IMR-90 (cell line): ENCODE data around the gene RANBP3. TPM values are rescaled to one million over a fixed set of nuclear protein-coding genes. Genes with fewer than 3 reads are reported as not detected.

Experiments
- ATAC-seq: fragments of 200-7000 bp; cut with Tn5 transposase; 2 replicates; pipeline ENCODE4 v1.9.1; 2020; ENCODE audit warnings: low read depth, mild to moderate bottlenecking, moderate library complexity
- BruUV-seq: library from RNA; stranded (reverse); fragments of 400-500 nt; replicated peaks from 2 replicates; lab custom pipeline; 2021; lab: Mats Ljungman, UMichigan
- CTCF ChIA-PET: fragments of 300-600 bp; formaldehyde crosslinking; extraction: SDS; loops from one replicate; lab custom pipeline; 2021; ENCODE audit warnings: antibody characterized with exemption; lab: Yijun Ruan, JAX
- POLR2A ChIA-PET: fragments of 300-600 bp; sonication (Branson Sonifier 250); formaldehyde crosslinking; loops from one replicate; lab custom pipeline; 2022; ENCODE audit warnings: antibody characterized with exemption; ENCODE audit not compliant: unreplicated experiment; lab: Charles Lee
- DNase-seq: peaks from one replicate; pipeline ENCODE4 v3.0.0; 2013
- H2AFZ ChIP-seq: replicated peaks from 2 replicates; pipeline ENCODE3; 2013; ENCODE audit warnings: low read length, mild to moderate bottlenecking; ENCODE audit not compliant: poor library complexity
- H2AK5ac ChIP-seq: 2 replicates; pipeline ENCODE4 v1.6.1; 2013; ENCODE audit warnings: low read depth, low read length, inconsistent platforms
- H2AK9ac ChIP-seq: replicated peaks from 2 replicates; pipeline ENCODE3; 2013; ENCODE audit warnings: mild to moderate bottlenecking, low read depth, low read length, moderate library complexity; ENCODE audit not compliant: poor library complexity
- H2BK120ac ChIP-seq: 2 replicates; pipeline ENCODE4 v1.6.1; 2013; ENCODE audit warnings: low read depth, low read length, inconsistent platforms
- H2BK15ac ChIP-seq: 3 replicates; pipeline ENCODE4 v1.6.1; 2013; ENCODE audit warnings: low read depth, low read length, inconsistent platforms
- H2BK20ac ChIP-seq: 2 replicates; pipeline ENCODE4 v1.6.1; 2013; ENCODE audit warnings: low read depth, mild to moderate bottlenecking, inconsistent platforms, low read length, moderate library complexity
- H2BK5ac ChIP-seq: 2 replicates; pipeline ENCODE4 v1.6.1; 2013; ENCODE audit warnings: mild to moderate bottlenecking, low read depth, low read length, inconsistent platforms; ENCODE audit not compliant: poor library complexity, severe bottlenecking
- H3K14ac ChIP-seq: replicated peaks from 2 replicates; pipeline ENCODE4 v1.6.1; 2013; ENCODE audit warnings: low read depth, low read length, inconsistent platforms
- H3K18ac ChIP-seq: 2 replicates; pipeline ENCODE4 v1.6.1; 2013; ENCODE audit warnings: low read depth, low read length, control low read depth
- H3K23ac ChIP-seq: 2 replicates; pipeline ENCODE4 v1.6.1; 2013; ENCODE audit warnings: low read depth, low read length, inconsistent platforms
- H3K27ac ChIP-seq: 2 replicates; pipeline ENCODE4 v1.5.1; 2013; ENCODE audit warnings: mild to moderate bottlenecking, control low read depth, low read length; ENCODE audit not compliant: insufficient read depth
- H3K27me3 ChIP-seq: 2 replicates; pipeline ENCODE4 v1.6.1; 2013; ENCODE audit warnings: low read length; ENCODE audit not compliant: control insufficient read depth, insufficient read depth
- H3K36me3 ChIP-seq: 2 replicates; pipeline ENCODE4 v1.6.1; 2013; ENCODE audit warnings: low read length, mixed read lengths; ENCODE audit not compliant: control insufficient read depth, insufficient read depth
- H3K4ac ChIP-seq: 2 replicates; pipeline ENCODE4 v1.6.1; 2013; ENCODE audit warnings: low read depth, low read length, inconsistent platforms
- H3K4me1 ChIP-seq: 2 replicates; pipeline ENCODE4 v1.6.1; 2013; ENCODE audit warnings: low read length, mixed read lengths; ENCODE audit not compliant: control insufficient read depth, insufficient read depth
- H3K4me2 ChIP-seq: 2 replicates; pipeline ENCODE4 v1.6.1; 2013; ENCODE audit warnings: low read depth, mild to moderate bottlenecking, control low read depth, low read length, moderate library complexity
- H3K4me3 ChIP-seq: 2 replicates; pipeline ENCODE4 v1.5.1; 2013; ENCODE audit warnings: low read depth, mild to moderate bottlenecking, control low read depth, low read length, moderate library complexity; ENCODE audit not compliant: insufficient read depth
- H3K56ac ChIP-seq: 2 replicates; pipeline ENCODE4 v1.6.1; 2013; ENCODE audit warnings: low read length, inconsistent platforms; ENCODE audit not compliant: insufficient read depth; ENCODE audit errors: extremely low read depth
- H3K79me1 ChIP-seq, 2 experiments: 2 replicates each; pipeline ENCODE4 v1.6.1; 2013; ENCODE audit warnings: low read length in 2 of 2, inconsistent platforms in 1 of 2, low read depth in 1 of 2
- H3K9ac ChIP-seq: 2 replicates; pipeline ENCODE4 v1.6.1; 2013; ENCODE audit warnings: low read depth, low read length, control low read depth
- H3K9me1 ChIP-seq: 2 replicates; pipeline ENCODE4 v1.6.1; 2013; ENCODE audit warnings: low read length, inconsistent platforms; ENCODE audit not compliant: insufficient read depth
- H3K9me3 ChIP-seq: 2 replicates; pipeline ENCODE4 v1.6.1; 2013; ENCODE audit warnings: low read length; ENCODE audit not compliant: control insufficient read depth, insufficient read depth
- H4K20me1 ChIP-seq: 2 replicates; pipeline ENCODE4 v1.6.1; 2013; ENCODE audit warnings: low read length, inconsistent platforms; ENCODE audit not compliant: insufficient read depth
- H4K5ac ChIP-seq: 2 replicates; pipeline ENCODE4 v1.6.1; 2013; ENCODE audit warnings: mild to moderate bottlenecking, low read depth, low read length, control low read depth
- H4K8ac ChIP-seq, 2 experiments: 2 replicates each; pipeline ENCODE4 v1.6.1; 2013; ENCODE audit warnings: low read depth in 2 of 2, low read length in 2 of 2, control low read depth in 1 of 2, inconsistent platforms in 1 of 2
- H4K91ac ChIP-seq: 2 replicates; pipeline ENCODE4 v1.6.1; 2013; ENCODE audit warnings: low read depth, low read length, inconsistent platforms; ENCODE audit not compliant: insufficient read depth
- CEBPB ChIP-seq: IDR thresholded peaks from 2 replicates; pipeline ENCODE4 v1.6.1; 2012; ENCODE audit warnings: low read depth, low read length, improper control_type of control experiment
- MXI1 ChIP-seq: IDR thresholded peaks from 2 replicates; pipeline ENCODE4 v1.6.1; 2012; ENCODE audit warnings: low read depth, mild to moderate bottlenecking, low read length, moderate library complexity, borderline replicate concordance
- NFE2L2 ChIP-seq: fragments of 150-350 bp; IDR thresholded peaks from 2 replicates; pipeline ENCODE4 v1.6.1; 2016; ENCODE audit warnings: low read depth, mild to moderate bottlenecking, low read length
- RAD21 ChIP-seq: IDR thresholded peaks from 2 replicates; pipeline ENCODE4 v1.6.1; 2012; ENCODE audit warnings: low read length, improper control_type of control experiment
- RFX5 ChIP-seq: IDR thresholded peaks from 2 replicates; pipeline ENCODE4 v1.8.0; 2012; ENCODE audit warnings: low read depth, mild to moderate bottlenecking, low read length, moderate library complexity
- SMC3 ChIP-seq: fragments of 150-350 bp; IDR thresholded peaks from 2 replicates; pipeline ENCODE4 v1.6.1; 2016; ENCODE audit warnings: low read depth, mild to moderate bottlenecking, antibody characterized with exemption, low read length, moderate library complexity
- WGBS, 2 experiments: methylation state at CpG; one replicate each; pipeline versions ENCODE4 v1.1.5 to v1.1.7; 2013; ENCODE audit warnings: missing lambda C conversion rate in 2 of 2; ENCODE audit not compliant: insufficient read length in 1 of 2; ENCODE audit errors: extremely low coverage in 2 of 2; 5-methylcytosine and 5-hydroxymethylcytosine counted together
- dilution Hi-C: fragments of 300-500 bp; cut with HindIII; formaldehyde crosslinking; loops from one replicate; pipeline ENCODE4 v1.14.3; 2018; ENCODE audit warnings: low sequenced_read_pairs; ENCODE audit not compliant: unreplicated experiment
- in situ Hi-C: fragments of 300-500 bp; cut with MboI; formaldehyde crosslinking; loops from 3 replicates; pipeline ENCODE4 v1.14.3; 2019; ENCODE audit warnings: low sequenced_read_pairs, inconsistent platforms, mixed read lengths
- intact Hi-C: fragments of 100-400 bp; cut with micrococcal nuclease; formaldehyde crosslinking; loops from 2 replicates; pipeline ENCODE4 v1.10.0; 2022
- polyA plus RNA-seq, 3 experiments: library from polyadenylated mRNA; depleted of rRNA; stranded (reverse); fragments of >200 nt; gene quantifications; 2 replicates each; pipeline ENCODE4 v1.2.3, GENCODE V29; 2012; ENCODE audit warnings: low replicate concordance in 1 of 3
- total RNA-seq: library from RNA; depleted of rRNA; stranded (reverse); fragments of >200 nt; gene quantifications from 2 replicates; pipeline ENCODE4 v1.2.3, GENCODE V29; 2012

Gene RANBP3
- total and polyA plus RNA-seq, 2 of the 4 experiments (the other 2 are of a cell fraction): 42.5 to 111 TPM

DNA sequence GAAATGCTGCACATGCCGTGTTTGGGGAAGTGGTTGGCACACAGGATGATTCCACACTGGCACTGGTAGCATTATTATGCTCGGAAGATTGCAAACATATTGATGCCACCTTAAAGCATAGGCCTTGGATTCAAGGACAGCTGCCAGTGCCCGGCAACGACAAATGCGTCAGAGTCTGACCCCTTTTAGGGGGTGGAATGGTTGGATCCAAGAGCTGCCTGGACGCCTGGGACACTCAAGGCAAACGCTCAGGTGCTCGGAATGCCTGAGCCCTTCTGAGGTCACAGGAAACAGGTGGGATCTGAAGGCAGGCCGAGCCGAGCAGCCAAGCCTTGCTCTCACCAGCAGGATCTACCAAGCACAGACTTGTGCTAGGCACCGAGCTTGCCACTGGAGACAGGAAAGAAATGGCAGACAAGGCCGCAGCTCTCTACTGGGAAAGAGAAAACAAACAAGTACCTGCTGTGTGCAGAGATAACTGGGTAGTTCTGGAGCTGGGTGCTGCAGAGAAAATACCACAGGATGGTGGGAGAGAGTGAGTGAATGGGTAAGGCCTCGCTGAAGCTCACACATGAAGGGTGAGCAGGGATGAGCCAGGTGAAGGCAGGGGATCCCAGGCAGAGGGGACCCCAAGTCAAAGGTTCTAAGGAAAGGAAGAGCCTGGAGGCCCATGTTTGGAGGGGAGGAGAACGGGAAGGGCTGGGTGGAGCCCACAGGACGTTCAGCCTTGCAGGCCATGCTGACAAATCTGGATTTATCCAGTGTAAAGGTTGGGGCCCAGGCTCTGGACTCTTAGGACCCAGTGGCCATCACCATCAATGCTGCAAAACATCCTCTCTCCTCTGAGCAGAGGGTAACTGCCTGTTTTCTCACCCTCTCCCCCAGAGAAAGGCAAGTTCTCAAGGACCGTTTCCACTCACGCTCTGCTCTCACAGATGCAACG lies 9.2 kb downstream of the RANBP3 start:
- no peak for DNase-seq
- Histone ChIP-seq H2BK20ac (peak overlapping the region; percentile 19), H2AK5ac (peak overlapping the region; percentile 54; the same call in 1 of the 2 replicates), H3K9ac (no peak overlapping the region), H3K79me1 (peaks cover 18 to 93% of the 10 kb centered on the region in 2 experiments), H3K4me2 (no peak overlapping the region; the same call in 1 of the 2 replicates), H2BK5ac (no peak overlapping the region), H3K23ac (peak overlapping the region; percentile 36), H4K8ac (peak overlapping the region in 1 of 2 experiments; percentile 42; a peak in 2 of 4 replicates), H4K91ac (peak overlapping the region; percentile 23), H2BK15ac (peak overlapping the region; percentile 0; the same call in 1 of the 3 replicates), H3K56ac (no peak overlapping the region), H3K27ac (peak overlapping the region; percentile 48), H3K27me3 (no peaks in the 10 kb centered on the region), H2AFZ (peak overlapping the region; percentile 39), H3K9me3 (no peaks in the 10 kb centered on the region), H3K9me1 (peaks cover 53% of the 10 kb centered on the region), H3K36me3 (peaks cover 18% of the 10 kb centered on the region), H3K14ac (peak overlapping the region; percentile 46), H4K20me1 (peaks cover 94% of the 10 kb centered on the region), H2BK120ac (peak overlapping the region; percentile 60), H4K5ac (peak overlapping the region; percentile 5; the same call in 1 of the 2 replicates), H3K4ac (peak overlapping the region; percentile 66), H3K4me1 (peaks cover 40% of the 10 kb centered on the region), H3K4me3 (no peak overlapping the region), H3K18ac (no peak overlapping the region), H2AK9ac (peak overlapping the region; percentile 6)
- POLR2A ChIA-PET: interaction anchor here (0.6 kb wide), 1 partner anchor 332 kb away, joined by 3 read pairs; no protein-coding TSS in a partner anchor
- intact Hi-C loops: loop anchor here (10.0 kb wide), 1 partner anchor 164 kb away; the partner anchor contains the start of gene NRTN
- ATAC-seq: no peak
- WGBS, 2 experiments: 46% methylated on average over 13 of the region's 18 CpGs; no CpG with 5 or more reads in 1 of the 2 experiments
- CTCF ChIA-PET: interaction anchor here (0.5 to 1.4 kb wide), 10 partner anchors 8 to 210 kb away, joined by 3 to 11 read pairs (median 4); no protein-coding TSS in a partner anchor
- TF ChIP-seq MXI1 (no peak), CEBPB (no peak), RAD21 (no peak), NFE2L2 (no peak), RFX5 (no peak), SMC3 (no peak)
- in situ Hi-C loops: no loop called here
- dilution Hi-C loops: no loop called here
- BruUV-seq: no TSS peak
